Measurements from ENCODE around the gene IKZF1. TPM values are rescaled to one million over a fixed set of nuclear protein-coding genes. Genes with fewer than 3 reads are reported as not detected.

Gene IKZF1
- total and polyA plus RNA-seq, 9 of the 15 experiments (the other 6 are each of a cell fraction or from before 2014, with no cell fraction given) = 12.6 to 85.3 (median 44.7) TPM

GRCh38 chr7:50359995-50360925, 55.7 kb downstream of the IKZF1 start (continued):
- TF ChIP-seq ZBTB43 (CRISPR knock-in tag; IDR thresholded peaks at IDR 0.05) (no peak), ZNF717 (CRISPR knock-in tag; IDR thresholded peaks at IDR 0.05) (no peak), PYGO2 (tag; IDR thresholded peaks at IDR 0.05) (no peak), HNRNPLL (IDR thresholded peaks at IDR 0.05; ENCODE audit: low read depth, low read length, poor library complexity, severe bottlenecking) (no peak), SP2 (IDR thresholded peaks at IDR 0.05; ENCODE audit: extremely low read depth, low read depth, low read length, poor library complexity, severe bottlenecking) (no peak), NFE2 (IDR thresholded peaks at IDR 0.05; ENCODE audit: low read depth) (peak; percentile 90), TAF1 (IDR thresholded peaks at IDR 0.05; ENCODE audit: control insufficient read depth, extremely low read depth, insufficient read depth, low read length, severe bottlenecking) (no peak), RNF219 (CRISPR knock-in tag; IDR thresholded peaks at IDR 0.05) (0 out of 2 replicates have a peak, but pooled peaks have one; percentile 33), PKNOX1 (IDR thresholded peaks at IDR 0.05) (no peak), ZBTB2 (IDR thresholded peaks at IDR 0.05) (0 out of 2 replicates have a peak, but pooled peaks have one; percentile 34), PHTF2 (CRISPR knock-in tag; IDR thresholded peaks at IDR 0.05) (no peak), RUNX1 (IDR thresholded peaks at IDR 0.05; ENCODE audit: low read depth) (no peak), ZNF197 (CRISPR knock-in tag; IDR thresholded peaks at IDR 0.05; ENCODE audit: low read depth) (no peak), PPARD (CRISPR knock-in tag; IDR thresholded peaks at IDR 0.05) (no peak), NEUROD1 (IDR thresholded peaks at IDR 0.05; ENCODE audit: borderline replicate concordance, low read depth, low read length, partially characterized antibody) (no peak), CHAMP1 (IDR thresholded peaks at IDR 0.05) (no peak), POU5F1 (IDR thresholded peaks at IDR 0.05; ENCODE audit: borderline replicate concordance, low read depth, low read length, partially characterized antibody) (no peak)
